GM19043 (cell line): Measurements from ENCODE around the gene CA12.

ENCODE experiments used
- ATAC-seq: cut with Tn5 transposase; IDR thresholded peaks from one replicate; pipeline ENCODE4 v1.9.1; 2021; ENCODE audit warnings: low read depth; ENCODE audit not compliant: unreplicated experiment

Gene CA12

GRCh38 chr15:63277038-63277892 lies 104.4 kb downstream of the CA12 start, which contains the start of gene APH1B:
APH1B (plus strand) TSS chr15:63277605; CDS start chr15:63277624, 19 bp downstream.
- peak; percentile 62 for ATAC-seq

- ATAC-seq, result no peak
Observed at GRCh38 chr15:63276342-63277037, 105.2 kb downstream of the CA12 start.

DNA sequence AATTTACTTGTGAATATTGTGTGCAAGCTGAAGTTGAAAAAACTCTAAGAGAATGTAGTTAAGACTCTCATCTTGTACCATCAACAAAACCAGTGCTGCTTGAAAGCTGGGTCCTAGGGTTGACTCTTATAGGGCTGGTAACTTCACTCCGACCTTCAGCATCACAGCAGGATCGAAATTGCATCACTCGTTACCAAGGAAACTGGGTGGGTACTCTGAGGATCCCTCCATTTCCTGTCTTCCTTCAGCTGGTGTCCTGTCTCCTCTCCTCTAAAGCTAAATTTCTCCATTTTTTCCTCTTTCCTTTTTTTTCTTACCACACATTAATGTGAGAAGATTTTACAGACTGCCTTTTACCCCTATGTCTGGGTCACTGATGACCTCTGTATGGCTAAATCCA lies 107.2 kb downstream of the CA12 start:
- no peak for ATAC-seq
